GM18519 (cell line): ENCODE measurements around the gene PAM.
A peak's percentile ranks its signal among the peaks of the same experiment; 100 is the strongest.
"Not testable (repeated sequence)": the region's sequence is repeated elsewhere in the genome, so short reads cannot be mapped to it uniquely, and the experiment has no call there.

Experiments
- ATAC-seq: cut with Tn5 transposase; IDR thresholded peaks from one replicate; pipeline ENCODE4 v1.9.1; 2021; ENCODE audit warnings: mild to moderate bottlenecking, moderate library complexity; ENCODE audit not compliant: unreplicated experiment, low FRiP score

PAM gene

GRCh38 chr5:102750151-102750834, 4.8 kb upstream of the PAM start:
- ATAC-seq, result no peak

DNA sequence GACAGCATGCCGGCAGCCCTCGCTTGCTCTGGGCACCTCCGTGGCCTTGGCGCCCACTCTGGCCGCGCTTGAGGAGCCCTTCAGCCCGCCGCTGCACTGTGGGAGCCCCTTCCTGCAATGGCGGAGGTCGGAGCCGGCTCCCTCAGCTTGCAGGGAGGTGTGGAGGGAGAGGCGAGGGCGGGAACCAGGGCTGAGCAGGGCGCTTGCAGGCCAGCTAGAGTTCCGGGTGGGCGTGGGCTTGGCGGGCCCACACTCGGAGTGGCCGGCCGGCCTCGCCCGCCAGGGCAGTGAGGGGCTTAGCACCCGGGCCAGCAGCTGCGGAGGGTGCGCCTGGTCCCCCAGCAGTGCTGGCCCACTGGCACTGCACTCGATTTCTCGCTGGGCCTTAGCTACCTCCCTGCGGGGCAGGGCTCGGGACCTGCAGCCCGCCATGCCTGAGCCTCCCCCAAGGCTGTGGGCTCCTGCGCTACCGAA, 3.2 kb upstream of the PAM start:
- not testable (repeated sequence) for ATAC-seq

- ATAC-seq, result no peak
These were observed 977 bp upstream of the PAM start for GRCh38 chr5:102753889-102754766.

DNA sequence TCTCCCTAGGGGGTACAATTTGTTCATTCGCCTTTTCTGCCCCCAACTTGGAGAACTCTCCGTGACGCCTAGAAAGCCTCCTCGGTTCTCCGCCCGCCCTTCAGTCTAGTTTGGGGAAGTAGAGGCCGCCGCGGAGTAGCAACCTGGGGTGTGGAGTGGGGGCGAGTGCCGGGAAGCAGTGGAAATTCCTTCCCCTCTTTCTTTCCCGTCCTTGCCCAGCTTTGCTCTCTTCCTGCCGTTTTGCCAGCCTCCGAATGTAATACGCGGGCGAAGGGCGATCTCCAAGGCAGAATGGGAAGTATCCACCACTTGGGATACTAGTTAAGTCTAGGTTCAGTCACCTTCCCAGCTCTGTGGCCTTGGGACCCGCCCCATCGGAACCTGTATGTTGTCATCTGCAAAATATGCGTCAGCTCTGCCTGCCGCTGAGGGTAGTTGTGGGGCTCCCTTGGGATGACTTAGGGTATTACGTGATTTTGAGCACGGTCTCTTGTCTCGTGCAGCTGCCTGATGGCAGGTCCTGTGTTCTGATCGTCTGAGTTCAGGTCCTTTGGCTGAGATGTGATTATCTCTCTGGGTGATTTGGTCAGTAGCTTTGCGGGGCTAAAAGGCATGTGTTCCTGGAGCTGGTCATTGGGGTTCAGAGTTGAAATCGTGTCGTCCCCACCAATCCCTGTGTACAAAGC, 724 bp downstream of the PAM start:
- peak; percentile 77 for ATAC-seq

- no peak for ATAC-seq
These were observed 3.5 kb downstream of the PAM start for GRCh38 chr5:102758576-102758975.

DNA sequence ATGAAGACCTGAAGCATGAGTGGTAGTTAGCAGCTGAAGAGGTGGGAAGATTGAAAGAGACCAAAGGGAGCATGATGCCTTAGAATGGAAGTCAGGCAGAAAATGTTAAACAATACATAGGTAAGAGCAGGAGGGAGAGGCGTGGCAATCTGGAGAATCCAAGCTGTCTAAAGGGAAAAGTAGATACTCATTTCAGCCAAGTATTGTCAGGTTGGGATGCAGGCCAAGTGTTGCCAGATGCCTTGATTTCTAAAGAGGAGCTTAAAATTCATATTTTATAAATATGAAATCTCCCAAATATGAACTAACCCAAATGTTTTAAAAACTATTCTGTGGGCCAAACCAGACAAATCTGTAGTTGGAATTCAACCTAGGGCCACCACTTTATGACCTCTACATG, 4.2 kb downstream of the PAM start:
- no peak for ATAC-seq

DNA sequence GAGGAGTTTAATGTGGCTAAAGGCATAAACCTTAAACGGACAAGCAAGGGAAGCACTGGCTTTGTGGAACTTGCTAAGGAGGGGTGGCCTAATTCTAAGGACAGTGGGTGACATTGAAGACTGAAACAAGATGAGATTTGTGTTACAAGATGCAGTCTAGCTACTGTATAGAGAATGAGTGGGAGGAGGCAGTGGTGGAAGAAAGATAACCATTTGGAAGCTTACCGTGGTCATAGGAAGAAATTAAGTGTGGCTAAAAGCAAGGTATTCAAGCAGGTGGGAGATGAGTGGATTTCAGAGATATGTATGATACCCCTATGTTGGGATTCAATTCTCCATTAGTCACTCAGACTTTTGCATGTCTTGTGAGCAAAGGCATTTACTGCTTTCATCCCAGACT, 4.6 kb downstream of the PAM start:
- no peak for ATAC-seq

- ATAC-seq, result no peak
These were observed 5.7 kb downstream of the PAM start for GRCh38 chr5:102760815-102761214.

DNA sequence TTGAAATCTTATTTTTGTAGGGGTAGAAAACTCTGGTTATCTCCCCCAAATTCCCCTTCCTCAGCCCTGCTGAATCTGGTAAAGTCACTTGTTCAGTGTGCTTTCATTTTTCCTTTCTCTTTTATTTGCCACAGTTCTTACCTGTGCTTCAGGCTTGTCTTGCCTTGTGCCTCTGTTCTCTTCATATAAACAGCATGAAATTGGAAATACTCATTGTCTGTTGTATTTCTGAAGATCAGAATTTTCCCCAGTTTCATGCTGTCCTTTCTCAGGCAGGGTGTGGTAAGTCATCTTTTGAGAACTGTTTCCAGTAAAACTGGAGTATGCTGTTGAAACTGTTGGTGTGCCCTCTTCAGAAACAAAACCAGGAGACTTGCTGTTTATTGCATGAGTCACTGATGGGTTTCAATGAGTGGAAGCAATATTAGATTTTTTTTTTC, 7.0 kb downstream of the PAM start:
- peak; percentile 73 for ATAC-seq

DNA sequence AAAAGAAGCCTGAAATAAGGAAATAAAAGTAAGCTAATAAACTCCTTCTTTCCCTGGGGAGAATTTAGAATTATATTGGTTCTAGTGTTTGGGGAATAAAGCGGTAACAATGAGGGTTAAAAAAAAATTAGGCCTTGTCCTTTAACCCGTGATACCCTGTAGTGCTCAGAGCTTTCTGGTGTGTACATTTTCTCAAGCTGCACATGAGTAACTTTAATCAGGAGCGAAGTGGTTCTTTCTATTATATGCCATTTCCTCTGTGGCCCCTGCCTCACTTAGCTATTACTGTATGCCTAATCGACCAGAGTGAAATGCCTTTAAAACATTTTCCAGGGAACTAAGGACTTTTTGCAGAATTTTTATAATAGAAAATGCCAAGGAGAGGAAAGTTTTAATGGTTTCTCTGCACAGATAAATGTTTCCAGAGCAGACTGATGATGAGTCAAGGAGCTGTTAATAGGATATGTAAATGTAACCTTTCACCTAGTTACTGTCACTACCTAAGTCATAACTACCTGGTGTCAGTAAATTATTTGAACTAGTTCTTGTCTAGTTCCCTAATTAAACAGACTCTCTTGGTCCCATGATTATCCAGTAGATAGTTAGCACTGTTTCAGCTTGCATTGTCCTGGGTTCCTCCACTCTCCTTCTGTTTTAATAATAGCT, 7.6 kb downstream of the PAM start:
- no peak for ATAC-seq

DNA sequence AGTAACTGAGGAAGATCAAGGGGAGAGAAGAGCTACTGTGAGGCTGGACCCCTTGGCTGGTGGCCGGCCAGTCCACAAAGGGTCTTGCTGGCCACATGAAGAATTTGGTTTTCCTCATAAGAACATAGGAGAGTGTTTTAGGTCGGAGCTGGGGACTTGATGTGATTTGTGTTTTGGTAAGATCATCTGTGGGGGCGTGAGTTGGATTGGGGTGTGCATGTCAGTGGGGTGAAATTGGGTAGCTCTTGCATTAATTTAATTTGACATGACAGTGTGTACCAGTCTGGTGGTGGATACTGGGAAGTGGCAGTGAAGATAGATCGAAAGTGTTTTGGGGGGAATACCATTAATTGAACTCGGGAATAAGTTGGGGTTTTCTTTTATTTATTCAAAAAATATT, 8.6 kb downstream of the PAM start:
- ATAC-seq, result no peak

DNA sequence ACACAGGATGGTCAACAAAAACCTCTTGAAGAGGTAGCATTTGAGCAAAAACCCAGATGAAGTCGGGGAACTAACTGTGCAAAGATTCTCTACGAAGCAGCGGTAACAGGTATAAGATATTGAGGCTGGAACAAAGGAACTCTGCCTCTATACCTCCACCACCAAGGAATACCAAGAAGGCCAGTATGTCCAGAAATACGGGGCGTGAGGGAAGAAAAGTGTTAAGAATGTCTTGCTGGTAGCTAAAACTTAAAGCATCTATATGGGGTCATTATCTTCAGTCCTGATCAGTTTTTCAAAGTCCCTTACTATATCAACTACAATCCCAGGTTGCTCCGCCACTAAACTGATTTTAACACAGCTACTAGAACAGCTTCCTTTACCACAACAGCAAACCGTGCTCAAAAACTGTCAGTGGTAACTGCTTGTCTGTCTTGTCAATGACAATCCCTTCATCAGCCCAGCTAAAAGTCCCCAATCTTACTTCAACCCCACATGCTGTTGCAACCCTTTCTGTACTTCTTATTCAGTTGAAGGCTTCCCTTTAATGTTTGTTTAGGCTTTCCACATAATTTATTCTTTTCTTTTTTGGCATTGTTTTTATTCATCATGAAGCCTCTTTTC, 9.4 kb downstream of the PAM start:
- no peak for ATAC-seq

GRCh38 chr5:102765350-102765749, 10.2 kb downstream of the PAM start:
- no peak for ATAC-seq

GRCh38 chr5:102766295-102767090, 11.4 kb downstream of the PAM start:
- no peak for ATAC-seq

GRCh38 chr5:102767862-102768261, 12.8 kb downstream of the PAM start:
- ATAC-seq, result no peak

- no peak for ATAC-seq
These were observed 15.7 kb downstream of the PAM start for GRCh38 chr5:102770803-102771202.

DNA sequence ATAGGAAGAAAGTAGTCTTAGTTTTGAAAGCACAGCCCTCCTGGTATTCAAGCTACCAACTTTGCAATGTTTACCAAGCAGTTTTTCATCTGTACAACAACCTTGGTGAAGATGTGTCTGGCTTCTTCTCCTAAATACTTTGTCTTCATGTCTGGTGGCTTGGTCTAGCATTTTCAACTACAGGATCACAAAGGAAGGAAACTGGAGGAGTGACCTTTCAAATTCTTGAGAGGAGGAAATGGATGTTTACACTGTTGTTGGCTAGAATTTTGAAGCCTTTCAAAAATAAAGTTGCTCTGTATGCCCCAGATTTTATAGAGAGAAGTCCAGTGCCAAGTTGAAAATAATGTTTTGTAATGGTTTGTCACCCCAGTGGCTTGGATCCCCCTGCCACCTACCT, 16.3 kb downstream of the PAM start:
- ATAC-seq, result no peak

DNA sequence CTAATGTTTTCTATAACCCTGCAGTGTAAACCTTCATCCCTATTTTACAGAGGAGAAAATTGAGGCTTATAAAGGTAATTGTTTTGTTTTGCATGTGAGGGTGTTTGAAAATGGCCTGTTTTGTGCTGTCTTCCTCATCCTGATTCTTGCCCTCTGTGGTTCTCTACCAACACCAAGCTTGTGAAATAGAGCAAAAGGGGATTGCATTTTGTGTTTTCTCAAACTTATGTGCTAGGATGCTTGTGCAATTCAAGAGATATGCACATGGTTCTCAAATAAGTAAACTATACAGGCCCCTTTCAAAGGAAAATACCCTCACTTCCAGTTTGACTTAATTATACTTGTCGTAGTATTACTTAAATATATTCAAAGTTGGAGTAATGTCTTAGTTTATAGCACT, 17.2 kb downstream of the PAM start:
- ATAC-seq, result no peak

DNA sequence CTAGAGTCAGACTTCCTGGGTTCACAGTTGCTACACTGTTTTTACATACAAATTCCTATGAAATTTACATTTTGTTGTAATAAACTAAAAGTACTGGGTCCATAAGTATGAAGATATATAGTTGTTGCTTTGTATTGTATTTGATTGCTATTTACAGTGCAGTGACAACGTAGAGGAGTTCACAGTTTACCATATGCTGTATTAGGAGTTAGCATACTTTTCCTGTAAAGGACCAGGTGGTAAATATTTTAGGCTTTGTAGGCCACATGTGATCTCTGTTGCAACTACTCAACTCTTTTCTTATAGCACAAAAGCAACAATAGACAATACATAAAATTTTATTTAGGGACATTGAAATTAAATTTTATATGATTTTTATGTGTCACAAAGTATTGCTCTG, 18.0 kb downstream of the PAM start:
- no peak for ATAC-seq
